Measurements from ENCODE around the gene DSE.
A peak's percentile ranks its signal among the peaks of the same experiment; 100 is the strongest.

Gene DSE

GRCh38 chr6:116456927-116457326 lies 86.2 kb downstream of the DSE start:
- no peak for TF ChIP-seq CTCF (IDR thresholded peaks at IDR 0.05; ENCODE audit: insufficient read depth, low read depth, low read length, missing control alignments)
- no peak for DNase-seq (ENCODE audit: low read depth)
- H3K4me3 ChIP-seq (ENCODE audit: low read length): no peak overlapping the region

GRCh38 chr6:116458264-116458663 lies 87.5 kb downstream of the DSE start:
- no peak for TF ChIP-seq CTCF (IDR thresholded peaks at IDR 0.05; ENCODE audit: insufficient read depth, low read depth, low read length, missing control alignments)
- no peak overlapping the region for H3K4me3 ChIP-seq (ENCODE audit: low read length)
- no peak for DNase-seq (ENCODE audit: low read depth)

GRCh38 chr6:116459927-116460326 lies 89.2 kb downstream of the DSE start:
- no peak overlapping the region for H3K4me3 ChIP-seq (ENCODE audit: low read length)
- no peak for TF ChIP-seq CTCF (IDR thresholded peaks at IDR 0.05; ENCODE audit: insufficient read depth, low read depth, low read length, missing control alignments)
- DNase-seq (ENCODE audit: low read depth): no peak

- no peak for TF ChIP-seq CTCF (IDR thresholded peaks at IDR 0.05; ENCODE audit: insufficient read depth, low read depth, low read length, missing control alignments)
- peak within 1 kb of the TSS; percentile 23 for H3K4me3 ChIP-seq (ENCODE audit: low read length)
- no peak for DNase-seq (ENCODE audit: low read depth)
Measured at GRCh38 chr6:116461331-116461931, 90.7 kb downstream of the DSE start, which contains the start of gene CALHM6. CALHM6 (plus strand) TSS chr6:116461375; CDS start chr6:116461930, 555 bp downstream.

GRCh38 chr6:116461932-116462885 lies 91.5 kb downstream of the DSE start:
- no peak for TF ChIP-seq CTCF (IDR thresholded peaks at IDR 0.05; ENCODE audit: insufficient read depth, low read depth, low read length, missing control alignments)
- peak; percentile 67 for DNase-seq (ENCODE audit: low read depth)
- H3K4me3 ChIP-seq (ENCODE audit: low read length): peak overlapping the region; percentile 23

GRCh38 chr6:116463301-116463700 lies 92.6 kb downstream of the DSE start:
- DNase-seq (ENCODE audit: low read depth): no peak
- TF ChIP-seq CTCF (IDR thresholded peaks at IDR 0.05; ENCODE audit: insufficient read depth, low read depth, low read length, missing control alignments): no peak
- H3K4me3 ChIP-seq (ENCODE audit: low read length): no peak overlapping the region
